Endothelial cell of umbilical vein (primary cell): Measurements from ENCODE around the gene ARG1. TPM values are rescaled to one million over a fixed set of nuclear protein-coding genes. Genes with fewer than 3 reads are reported as not detected.

Experiments used
- BruUV-seq: library from RNA; stranded (reverse); fragments of 400-500 nt; replicated peaks from 2 replicates; lab custom pipeline; 2021; lab: Mats Ljungman, UMichigan
- CTCF ChIA-PET: fragments of 300-600, 350-600 bp; sonication (Branson Sonifier 250); formaldehyde crosslinking; loops from one replicate; lab custom pipeline; 2021; ENCODE audit warnings: antibody characterized with exemption, inconsistent platforms; lab: Charles Lee
- POLR2A ChIA-PET: fragments of 300-600, 350-600 bp; sonication (Branson Sonifier 250); formaldehyde crosslinking; loops from one replicate; lab custom pipeline; 2021; ENCODE audit warnings: antibody characterized with exemption, inconsistent platforms; lab: Charles Lee
- DNase-seq: peaks from one replicate; pipeline ENCODE4 v3.0.0-alpha.2; 2011; ENCODE audit warnings: low read depth, low spot score
- FAIRE-seq: peaks from 2 replicates; lab custom pipeline; 2011; peaks lifted over from hg19 to GRCh38; lab: Jason Lieb, UNC
- H2AFZ ChIP-seq: 2 replicates; pipeline ENCODE4 v1.6.0; 2012; ENCODE audit warnings: low read depth, low read length, control low read depth, inconsistent platforms
- H3K27ac ChIP-seq: 2 replicates; pipeline ENCODE4 v1.5.1; 2011; ENCODE audit warnings: low read depth, mild to moderate bottlenecking, control low read depth, low read length, moderate library complexity; ENCODE audit not compliant: insufficient read depth
- H3K27me3 ChIP-seq, 2 experiments: 2 replicates each; pipeline versions ENCODE4 v1.6.0 to v1.6.1; 2011; ENCODE audit warnings: low read length in 2 of 2, mixed read lengths in 1 of 2; ENCODE audit not compliant: control insufficient read depth in 2 of 2, insufficient read depth in 2 of 2
- H3K36me3 ChIP-seq, 2 experiments: 2 replicates in 1 of 2; 3 replicates in 1 of 2; pipeline ENCODE4 v1.5.1; 2011; ENCODE audit warnings: low read length in 2 of 2, mild to moderate bottlenecking in 1 of 2, moderate library complexity in 1 of 2; ENCODE audit not compliant: control insufficient read depth in 2 of 2, insufficient read depth in 2 of 2; ENCODE audit errors: extremely low read depth in 1 of 2
- H3K4me1 ChIP-seq: 3 replicates; pipeline ENCODE4 v1.5.1; 2011; ENCODE audit warnings: mild to moderate bottlenecking, low read length; ENCODE audit not compliant: control insufficient read depth, insufficient read depth; ENCODE audit errors: extremely low read depth
- H3K4me2 ChIP-seq: 2 replicates; pipeline ENCODE4 v1.6.1; 2011; ENCODE audit warnings: low read length, control low read depth, mixed read lengths; ENCODE audit not compliant: insufficient read depth
- H3K4me3 ChIP-seq, 3 experiments: fragments of 200-600 bp in 1 of 3; sonication (generic), shearing (Covaris generic) in 1 of 3; replicated peaks in 1 of 3; 2 replicates each; pipeline ENCODE4 v1.5.1; 2011 to 2016; ENCODE audit warnings: control low read depth in 3 of 3, low read length in 3 of 3, mild to moderate bottlenecking in 2 of 3, inconsistent platforms in 1 of 3, low read depth in 1 of 3, moderate library complexity in 1 of 3; ENCODE audit not compliant: insufficient read depth in 1 of 3
- H3K79me2 ChIP-seq: 2 replicates; pipeline ENCODE4 v1.6.0; 2012; ENCODE audit warnings: low read length, inconsistent platforms; ENCODE audit not compliant: control insufficient read depth, insufficient read depth
- H3K9ac ChIP-seq: replicated peaks from 2 replicates; pipeline ENCODE3; 2011; ENCODE audit warnings: low read length, control low read depth; ENCODE audit not compliant: insufficient read depth; ENCODE audit errors: extremely low read depth
- H3K9me1 ChIP-seq: replicated peaks from 3 replicates; pipeline ENCODE4 v1.6.0; 2011; ENCODE audit warnings: mild to moderate bottlenecking, low read length; ENCODE audit not compliant: control insufficient read depth, insufficient read depth; ENCODE audit errors: extremely low read depth
- H3K9me3 ChIP-seq: replicated peaks from 2 replicates; pipeline ENCODE4 v1.5.1; 2012; ENCODE audit warnings: low read length, inconsistent platforms; ENCODE audit not compliant: control insufficient read depth, insufficient read depth
- H4K20me1 ChIP-seq: replicated peaks from 2 replicates; pipeline ENCODE3; 2011; ENCODE audit warnings: mild to moderate bottlenecking, low read length; ENCODE audit not compliant: control insufficient read depth, insufficient read depth; ENCODE audit errors: extremely low read depth
- EZH2 ChIP-seq: IDR thresholded peaks from 2 replicates; pipeline ENCODE4 v1.6.1; 2012; ENCODE audit warnings: borderline replicate concordance, low read depth, mild to moderate bottlenecking, moderate library complexity, low read length, inconsistent platforms; ENCODE audit not compliant: severe bottlenecking
- FOS ChIP-seq: IDR thresholded peaks from 2 replicates; pipeline ENCODE4 v1.6.1; 2011; ENCODE audit warnings: mild to moderate bottlenecking, low read length, moderate library complexity, borderline replicate concordance; ENCODE audit not compliant: insufficient read depth
- GATA2 ChIP-seq: IDR thresholded peaks from 2 replicates; pipeline ENCODE4 v1.7.0; 2011; ENCODE audit warnings: low read depth, mild to moderate bottlenecking, moderate library complexity, mixed read lengths, low read length; ENCODE audit not compliant: insufficient read length, insufficient read depth
- JUN ChIP-seq: IDR thresholded peaks from 2 replicates; pipeline ENCODE4 v1.6.1; 2011; ENCODE audit warnings: borderline replicate concordance, low read depth; ENCODE audit not compliant: insufficient read length, insufficient read depth
- MYC ChIP-seq: IDR thresholded peaks from one replicate; pipeline ENCODE4 v1.6.1; 2011; ENCODE audit warnings: mild to moderate bottlenecking, low read depth, low read length
- POLR2A ChIP-seq: IDR thresholded peaks from 2 replicates; pipeline ENCODE4 v1.6.1; 2012; ENCODE audit warnings: low read depth, mild to moderate bottlenecking, control low read depth, low read length
- POLR2AphosphoS5 ChIP-seq: IDR thresholded peaks from 2 replicates; pipeline ENCODE4 v1.6.1; 2012; ENCODE audit warnings: low read depth, mild to moderate bottlenecking, control low read depth, low read length, moderate library complexity; ENCODE audit not compliant: insufficient read depth
- dilution Hi-C: fragments of 300-500 bp; cut with MboI; formaldehyde crosslinking; loops from one replicate; pipeline ENCODE4 v1.15.0; 2019; ENCODE audit warnings: low sequenced_read_pairs; ENCODE audit not compliant: extremely low pct_ligation_motif_present
- intact Hi-C: fragments of 100-400 bp; cut with micrococcal nuclease; formaldehyde crosslinking; loops from one replicate; pipeline ENCODE4 v1.10.0; 2022
- polyA plus RNA-seq, 4 experiments: library from polyadenylated mRNA; depleted of rRNA in 3 of 4; stranded (reverse) in 3 of 4; unstranded in 1 of 4; fragments of >200 nt; gene quantifications; 2 replicates each; pipeline versions ENCODE4 v1.2.1 to v1.2.3, GENCODE V29; 2011 to 2012; ENCODE audit warnings: missing spikeins in 1 of 4
- total RNA-seq: library from RNA; stranded (reverse); gene quantifications from 2 replicates; pipeline ENCODE4 v1.2.3, GENCODE V29; 2021
- TF ChIP-seq, protein P1 (sequence below): IDR thresholded peaks from 2 replicates; pipeline ENCODE4 v1.6.1; 2011; ENCODE audit not compliant: insufficient read depth, insufficient read length
- TF ChIP-seq, protein P2 (sequence below), 2 donors: IDR thresholded peaks; 1 replicate in 1 of 2; 2 replicates in 1 of 2; pipeline ENCODE4 v1.5.1; 2011; ENCODE audit warnings: low read length in 2 of 2, mild to moderate bottlenecking in 2 of 2, moderate library complexity in 2 of 2, control low read depth in 1 of 2, inconsistent platforms in 1 of 2, low read depth in 1 of 2; ENCODE audit not compliant: insufficient read depth in 1 of 2; ENCODE audit errors: extremely low read depth in 1 of 2

Gene ARG1
- total and polyA plus RNA-seq, 2 donors (not counting 3 experiments of a cell fraction or from before 2014, with no cell fraction given): not detected

- CTCF ChIA-PET: interaction anchor here (1.3 kb wide), 1 partner anchor 9 kb away, joined by 3 read pairs; no protein-coding TSS in a partner anchor
- no TSS peak for BruUV-seq
- no peaks in the 10 kb centered on the region for H3K9me1 ChIP-seq
- POLR2A ChIA-PET: no interaction called here
- no peak overlapping the region for H3K4me2 ChIP-seq
- TF ChIP-seq, protein P1, sequence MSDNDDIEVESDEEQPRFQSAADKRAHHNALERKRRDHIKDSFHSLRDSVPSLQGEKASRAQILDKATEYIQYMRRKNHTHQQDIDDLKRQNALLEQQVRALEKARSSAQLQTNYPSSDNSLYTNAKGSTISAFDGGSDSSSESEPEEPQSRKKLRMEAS: no peak
- no peak for TF ChIP-seq EZH2
- TF ChIP-seq POLR2A: no peak
- no peak for TF ChIP-seq JUN
- no peak for TF ChIP-seq FOS
- no peak for TF ChIP-seq MYC
- TF ChIP-seq GATA2: no peak
- TF ChIP-seq POLR2AphosphoS5: no peak
- TF ChIP-seq, protein P2, sequence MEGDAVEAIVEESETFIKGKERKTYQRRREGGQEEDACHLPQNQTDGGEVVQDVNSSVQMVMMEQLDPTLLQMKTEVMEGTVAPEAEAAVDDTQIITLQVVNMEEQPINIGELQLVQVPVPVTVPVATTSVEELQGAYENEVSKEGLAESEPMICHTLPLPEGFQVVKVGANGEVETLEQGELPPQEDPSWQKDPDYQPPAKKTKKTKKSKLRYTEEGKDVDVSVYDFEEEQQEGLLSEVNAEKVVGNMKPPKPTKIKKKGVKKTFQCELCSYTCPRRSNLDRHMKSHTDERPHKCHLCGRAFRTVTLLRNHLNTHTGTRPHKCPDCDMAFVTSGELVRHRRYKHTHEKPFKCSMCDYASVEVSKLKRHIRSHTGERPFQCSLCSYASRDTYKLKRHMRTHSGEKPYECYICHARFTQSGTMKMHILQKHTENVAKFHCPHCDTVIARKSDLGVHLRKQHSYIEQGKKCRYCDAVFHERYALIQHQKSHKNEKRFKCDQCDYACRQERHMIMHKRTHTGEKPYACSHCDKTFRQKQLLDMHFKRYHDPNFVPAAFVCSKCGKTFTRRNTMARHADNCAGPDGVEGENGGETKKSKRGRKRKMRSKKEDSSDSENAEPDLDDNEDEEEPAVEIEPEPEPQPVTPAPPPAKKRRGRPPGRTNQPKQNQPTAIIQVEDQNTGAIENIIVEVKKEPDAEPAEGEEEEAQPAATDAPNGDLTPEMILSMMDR (IDR thresholded peaks at IDR 0.05; ENCODE audit: extremely low read depth in 1 of 2, insufficient read depth in 1 of 2, low read depth in 1 of 2, low read length in 2 of 2): no peak
- no peaks in the 10 kb centered on the region for H3K79me2 ChIP-seq
- H3K4me3 ChIP-seq: no peak overlapping the region
- H2AFZ ChIP-seq: no peak overlapping the region
- dilution Hi-C loops: no loop called here
- H3K9me3 ChIP-seq: no peaks in the 10 kb centered on the region
- no peak overlapping the region for H3K27ac ChIP-seq
- no peak overlapping the region for H3K9ac ChIP-seq
- intact Hi-C loops: no loop called here
- DNase-seq (no peak), FAIRE-seq (no peak)
- no peaks in the 10 kb centered on the region for H4K20me1 ChIP-seq
- H3K36me3 ChIP-seq: no peaks in the 10 kb centered on the region
- H3K4me1 ChIP-seq: no peaks in the 10 kb centered on the region
- H3K27me3 ChIP-seq: no peaks in the 10 kb centered on the region
Observed at GRCh38 chr6:131565056-131565455, 8.0 kb upstream of the ARG1 start.
